Measurements from ENCODE around the gene PPFIBP1.

Gene PPFIBP1

DNA sequence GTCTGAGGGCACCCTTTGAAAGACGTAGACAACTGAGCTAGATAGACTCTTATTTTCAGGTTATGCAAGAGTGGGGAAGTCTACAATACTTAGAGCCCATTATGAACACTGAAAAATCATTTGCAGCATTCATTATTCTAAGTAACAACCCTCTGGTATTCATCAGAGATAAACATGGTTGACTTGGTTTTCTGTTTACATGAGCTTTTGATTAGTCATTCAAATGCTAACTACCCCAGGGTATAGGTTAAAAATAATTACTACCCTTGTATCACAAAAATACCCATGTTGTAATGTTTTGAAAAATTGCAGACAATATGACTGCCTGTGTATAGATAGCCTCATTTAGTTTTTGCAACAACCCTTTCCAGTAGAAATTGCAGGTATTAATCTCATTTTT lies 78.5 kb downstream of the PPFIBP1 start:
- H3K27ac ChIP-seq (ENCODE audit: low read length): no peak overlapping the region
- H3K4me2 ChIP-seq (ENCODE audit: low read depth, low read length): no peak overlapping the region
- no peaks in the 10 kb centered on the region for H3F3A ChIP-seq (ENCODE audit: insufficient read depth, low read length)
- H3K27me3 ChIP-seq (replicated peaks; ENCODE audit: insufficient read depth, low read length): no peaks in the 10 kb centered on the region
- H3K9me2 ChIP-seq (replicated peaks; ENCODE audit: insufficient read depth, low read length): no peaks in the 10 kb centered on the region
- H3K4me3 ChIP-seq (ENCODE audit: low read length): no peak overlapping the region
- no peaks in the 10 kb centered on the region for H3K4me1 ChIP-seq (ENCODE audit: low read length)
- H2AFZ ChIP-seq (ENCODE audit: low read length): no peak overlapping the region
- no peaks in the 10 kb centered on the region for H3K79me2 ChIP-seq (ENCODE audit: low read length)
- no peaks in the 10 kb centered on the region for H3K36me3 ChIP-seq (replicated peaks; ENCODE audit: insufficient read depth, low read length)
- no peak for DNase-seq
- no peak overlapping the region for H3K9ac ChIP-seq (ENCODE audit: low read length)
- TF ChIP-seq EZH2 (optimal IDR thresholded peaks at IDR 0.05; ENCODE audit: low read depth, low read length) (no peak), EZH2phosphoT487 (IDR thresholded peaks at IDR 0.05; ENCODE audit: low read length) (no peak)
- TF ChIP-seq, protein P1, sequence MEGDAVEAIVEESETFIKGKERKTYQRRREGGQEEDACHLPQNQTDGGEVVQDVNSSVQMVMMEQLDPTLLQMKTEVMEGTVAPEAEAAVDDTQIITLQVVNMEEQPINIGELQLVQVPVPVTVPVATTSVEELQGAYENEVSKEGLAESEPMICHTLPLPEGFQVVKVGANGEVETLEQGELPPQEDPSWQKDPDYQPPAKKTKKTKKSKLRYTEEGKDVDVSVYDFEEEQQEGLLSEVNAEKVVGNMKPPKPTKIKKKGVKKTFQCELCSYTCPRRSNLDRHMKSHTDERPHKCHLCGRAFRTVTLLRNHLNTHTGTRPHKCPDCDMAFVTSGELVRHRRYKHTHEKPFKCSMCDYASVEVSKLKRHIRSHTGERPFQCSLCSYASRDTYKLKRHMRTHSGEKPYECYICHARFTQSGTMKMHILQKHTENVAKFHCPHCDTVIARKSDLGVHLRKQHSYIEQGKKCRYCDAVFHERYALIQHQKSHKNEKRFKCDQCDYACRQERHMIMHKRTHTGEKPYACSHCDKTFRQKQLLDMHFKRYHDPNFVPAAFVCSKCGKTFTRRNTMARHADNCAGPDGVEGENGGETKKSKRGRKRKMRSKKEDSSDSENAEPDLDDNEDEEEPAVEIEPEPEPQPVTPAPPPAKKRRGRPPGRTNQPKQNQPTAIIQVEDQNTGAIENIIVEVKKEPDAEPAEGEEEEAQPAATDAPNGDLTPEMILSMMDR (IDR thresholded peaks at IDR 0.05; ENCODE audit: low read length): no peak
- H4K20me1 ChIP-seq (ENCODE audit: insufficient read depth, low read length): no peaks in the 10 kb centered on the region
- H3K9me3 ChIP-seq (replicated peaks; ENCODE audit: insufficient read depth, low read length): no peaks in the 10 kb centered on the region

GRCh38 chr12:27604431-27604830 lies 80.4 kb downstream of the PPFIBP1 start:
- Histone ChIP-seq H3K4me2 (ENCODE audit: low read depth, low read length) (no peak overlapping the region), H3K4me1 (ENCODE audit: low read length) (no peaks in the 10 kb centered on the region), H3F3A (ENCODE audit: insufficient read depth, low read length) (no peaks in the 10 kb centered on the region), H3K9ac (ENCODE audit: low read length) (no peak overlapping the region), H3K27ac (ENCODE audit: low read length) (no peak overlapping the region), H3K9me3 (replicated peaks; ENCODE audit: insufficient read depth, low read length) (no peaks in the 10 kb centered on the region), H2AFZ (ENCODE audit: low read length) (no peak overlapping the region), H3K27me3 (replicated peaks; ENCODE audit: insufficient read depth, low read length) (no peaks in the 10 kb centered on the region), H4K20me1 (ENCODE audit: insufficient read depth, low read length) (no peaks in the 10 kb centered on the region), H3K4me3 (ENCODE audit: low read length) (no peak overlapping the region), H3K9me2 (replicated peaks; ENCODE audit: insufficient read depth, low read length) (no peaks in the 10 kb centered on the region), H3K79me2 (ENCODE audit: low read length) (no peaks in the 10 kb centered on the region), H3K36me3 (replicated peaks; ENCODE audit: insufficient read depth, low read length) (no peaks in the 10 kb centered on the region)
- DNase-seq: no peak
- TF ChIP-seq, protein P1 (IDR thresholded peaks at IDR 0.05; ENCODE audit: low read length): no peak
- TF ChIP-seq EZH2phosphoT487 (IDR thresholded peaks at IDR 0.05; ENCODE audit: low read length) (no peak), EZH2 (optimal IDR thresholded peaks at IDR 0.05; ENCODE audit: low read depth, low read length) (no peak)

- H3F3A ChIP-seq (ENCODE audit: insufficient read depth, low read length): no peaks in the 10 kb centered on the region
- no peak overlapping the region for H3K4me3 ChIP-seq (ENCODE audit: low read length)
- no peaks in the 10 kb centered on the region for H3K36me3 ChIP-seq (replicated peaks; ENCODE audit: insufficient read depth, low read length)
- no peaks in the 10 kb centered on the region for H3K9me2 ChIP-seq (replicated peaks; ENCODE audit: insufficient read depth, low read length)
- TF ChIP-seq EZH2 (optimal IDR thresholded peaks at IDR 0.05; ENCODE audit: low read depth, low read length) (no peak), EZH2phosphoT487 (IDR thresholded peaks at IDR 0.05; ENCODE audit: low read length) (no peak)
- TF ChIP-seq, protein P1 (IDR thresholded peaks at IDR 0.05; ENCODE audit: low read length): no peak
- no peaks in the 10 kb centered on the region for H3K9me3 ChIP-seq (replicated peaks; ENCODE audit: insufficient read depth, low read length)
- H2AFZ ChIP-seq (ENCODE audit: low read length): no peak overlapping the region
- no peak overlapping the region for H3K9ac ChIP-seq (ENCODE audit: low read length)
- no peaks in the 10 kb centered on the region for H4K20me1 ChIP-seq (ENCODE audit: insufficient read depth, low read length)
- H3K27me3 ChIP-seq (replicated peaks; ENCODE audit: insufficient read depth, low read length): no peaks in the 10 kb centered on the region
- no peak overlapping the region for H3K4me2 ChIP-seq (ENCODE audit: low read depth, low read length)
- no peaks in the 10 kb centered on the region for H3K79me2 ChIP-seq (ENCODE audit: low read length)
- DNase-seq: no peak
- no peaks in the 10 kb centered on the region for H3K4me1 ChIP-seq (ENCODE audit: low read length)
- no peak overlapping the region for H3K27ac ChIP-seq (ENCODE audit: low read length)
Observed at GRCh38 chr12:27606986-27607385, 83.0 kb downstream of the PPFIBP1 start.

Data from MM.1S (cell line).